ENCODE results near the gene SLC35G1.

SLC35G1 gene

GRCh38 chr10:93879273-93879672 is 14.5 kb upstream of the SLC35G1 start:
- DNase-seq: no peak

DNA sequence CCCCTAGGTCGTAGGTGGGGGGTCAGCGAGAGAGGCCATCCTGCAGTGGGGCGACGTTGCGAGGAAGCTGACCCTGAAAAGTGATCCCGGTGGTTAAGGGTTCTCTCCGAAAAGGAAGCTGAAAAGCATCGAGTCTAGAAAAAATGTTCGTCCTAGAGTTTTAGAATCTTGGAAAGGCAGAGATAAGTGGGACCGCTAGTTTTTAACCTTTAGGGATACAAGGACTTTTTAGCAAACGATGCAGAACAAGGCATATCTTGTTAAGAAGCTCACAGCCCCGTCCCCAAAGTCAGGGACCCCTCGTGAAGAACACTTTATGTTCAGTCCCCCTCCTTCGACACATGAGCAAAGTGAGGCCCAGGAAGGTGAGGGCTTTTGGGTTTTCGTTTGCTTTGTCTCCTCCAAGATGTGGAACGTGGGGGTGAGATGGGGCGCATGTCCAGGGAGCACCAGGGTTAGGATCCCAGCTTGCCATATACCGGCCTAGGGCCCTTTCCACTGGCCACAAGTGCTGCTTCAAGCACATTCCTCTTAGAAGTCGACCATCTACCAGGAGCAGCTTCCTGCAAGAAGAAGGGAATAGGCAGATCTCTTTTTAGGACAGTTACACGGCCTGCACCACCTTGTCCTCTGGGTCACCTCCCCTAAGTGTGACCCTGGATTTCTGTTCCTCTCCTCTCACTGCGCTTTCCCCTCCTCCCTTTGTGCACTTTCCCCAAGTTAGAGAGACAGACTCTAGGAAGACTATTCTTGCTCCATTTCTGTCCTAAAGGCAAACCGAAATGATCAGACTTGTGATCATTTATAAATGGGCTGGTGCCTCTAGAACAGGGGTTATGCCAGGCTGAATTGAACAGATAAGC is 969 bp downstream of the SLC35G1 start:
- no peak for DNase-seq

DNA sequence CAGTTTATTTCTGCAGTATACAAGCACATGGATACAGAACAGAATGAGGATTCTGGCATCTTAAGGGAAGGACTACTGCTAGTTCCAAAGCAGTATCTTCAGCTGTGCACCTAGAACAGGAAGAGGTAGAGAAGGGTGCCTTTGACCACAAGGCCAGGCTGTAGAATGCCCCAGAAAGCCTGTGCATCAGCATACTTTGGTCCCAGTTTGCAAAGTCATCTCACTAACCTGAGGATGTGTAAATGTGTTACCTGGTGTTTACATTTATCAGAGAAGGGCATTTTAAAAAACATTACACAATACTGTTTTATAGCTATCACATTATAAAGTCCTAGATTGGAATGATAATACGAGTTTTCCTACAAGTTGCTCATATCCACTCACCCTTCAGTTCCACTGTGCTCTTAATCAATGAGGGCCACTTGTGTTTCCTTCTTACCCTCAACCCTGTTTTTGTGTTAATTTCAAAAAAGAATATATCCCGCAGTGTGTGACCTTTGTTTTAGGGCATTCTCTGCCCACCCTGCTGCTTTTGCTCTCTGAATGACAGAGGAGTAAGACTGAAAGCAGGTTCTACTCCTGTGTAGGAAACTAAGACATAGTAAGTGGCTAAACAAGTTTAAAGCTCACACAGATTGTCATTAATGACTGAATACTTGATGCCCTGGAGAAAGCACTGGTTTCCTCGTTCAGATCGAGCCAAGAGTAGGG is 3.4 kb downstream of the SLC35G1 start:
- no peak for DNase-seq

GRCh38 chr10:93899109-93899508 is 5.3 kb downstream of the SLC35G1 start:
- no peak for DNase-seq

- DNase-seq: no peak
Observed at GRCh38 chr10:93903051-93903450, 9.3 kb downstream of the SLC35G1 start.

DNA sequence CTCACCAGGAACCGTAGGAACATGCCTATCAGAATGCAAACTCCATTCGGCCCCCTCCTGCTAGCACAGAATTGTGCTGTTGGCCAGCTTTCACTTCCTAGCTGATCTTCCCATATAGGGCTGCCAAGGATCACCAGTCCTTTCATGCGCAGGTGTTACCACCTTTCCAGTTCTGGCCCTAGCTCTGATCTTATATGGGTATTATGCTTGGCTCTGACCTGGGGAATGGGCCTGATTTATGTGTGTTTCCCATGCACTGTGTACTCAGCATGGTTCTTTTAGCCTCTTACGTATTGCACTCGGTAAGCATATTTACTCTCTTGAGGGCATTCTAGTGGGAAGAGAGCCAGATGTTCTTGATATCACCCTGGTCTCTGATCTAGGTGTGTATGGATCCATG is 11.1 kb downstream of the SLC35G1 start:
- no peak for DNase-seq

DNA sequence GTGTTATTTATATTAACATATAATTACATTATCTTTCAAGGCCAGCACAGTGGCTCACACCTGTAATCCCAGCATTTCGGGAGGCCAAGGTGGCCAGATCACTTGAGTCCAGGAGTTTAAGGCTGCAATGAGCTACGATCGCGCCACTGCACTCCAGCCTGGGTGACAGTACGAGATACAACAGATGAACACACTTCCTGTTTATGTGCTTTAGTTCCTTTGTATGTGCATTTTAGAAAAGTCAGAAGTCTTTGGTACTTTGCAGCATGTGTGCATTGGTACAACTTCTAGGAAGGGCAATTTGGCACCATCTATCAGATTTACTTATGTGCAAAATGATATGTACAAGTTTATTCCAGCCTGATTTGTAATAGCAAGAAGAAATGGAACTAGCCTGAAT is 13.3 kb downstream of the SLC35G1 start:
- DNase-seq: no peak

- no peak for DNase-seq
Observed at GRCh38 chr10:93911866-93912265, 18.1 kb downstream of the SLC35G1 start.

- DNase-seq: no peak
Observed at GRCh38 chr10:93912444-93912843, 18.7 kb downstream of the SLC35G1 start.

DNA sequence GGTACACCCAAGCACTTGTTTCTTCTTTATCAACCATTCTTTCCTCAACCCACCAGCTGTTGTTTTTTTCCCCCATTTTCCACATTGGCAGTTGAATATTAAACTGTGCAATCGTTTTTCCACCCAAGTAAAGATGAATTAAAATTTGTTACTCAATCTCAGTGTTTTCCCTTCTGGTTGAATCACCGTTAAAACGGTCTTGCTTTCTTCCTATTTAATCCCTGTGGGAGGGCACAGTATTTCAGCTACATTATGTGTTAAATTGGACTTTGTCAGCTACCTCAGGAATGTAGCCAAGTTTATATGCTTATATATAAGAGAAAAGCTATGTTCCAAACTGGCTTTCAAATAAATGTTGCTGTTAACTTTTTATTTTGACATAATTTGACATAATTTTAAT is 19.9 kb downstream of the SLC35G1 start:
- no peak for DNase-seq

DNA sequence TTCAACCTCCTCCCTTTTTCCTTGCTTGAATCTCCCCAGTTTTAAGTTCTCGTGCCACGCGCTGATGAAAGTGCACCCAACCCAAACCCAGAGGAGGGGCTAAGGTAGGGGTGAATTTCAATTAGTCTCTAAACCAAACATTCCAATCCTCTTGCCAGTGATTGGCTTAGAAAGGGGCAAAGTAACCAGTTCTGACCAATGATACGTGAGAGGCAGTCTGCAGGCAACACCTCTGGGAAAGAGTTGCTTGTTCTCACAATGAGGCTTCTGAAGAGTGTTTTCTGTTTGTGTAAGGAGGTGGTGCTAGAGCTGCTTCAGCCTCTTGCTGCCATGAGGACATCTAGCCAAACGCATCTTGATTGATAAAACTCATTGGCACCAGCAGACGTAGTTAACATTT is 21.8 kb downstream of the SLC35G1 start:
- no peak for DNase-seq

GRCh38 chr10:93916257-93917063 is 22.7 kb downstream of the SLC35G1 start:
- DNase-seq: no peak

GRCh38 chr10:93917064-93917391 is 23.2 kb downstream of the SLC35G1 start:
- no peak for DNase-seq

DNA sequence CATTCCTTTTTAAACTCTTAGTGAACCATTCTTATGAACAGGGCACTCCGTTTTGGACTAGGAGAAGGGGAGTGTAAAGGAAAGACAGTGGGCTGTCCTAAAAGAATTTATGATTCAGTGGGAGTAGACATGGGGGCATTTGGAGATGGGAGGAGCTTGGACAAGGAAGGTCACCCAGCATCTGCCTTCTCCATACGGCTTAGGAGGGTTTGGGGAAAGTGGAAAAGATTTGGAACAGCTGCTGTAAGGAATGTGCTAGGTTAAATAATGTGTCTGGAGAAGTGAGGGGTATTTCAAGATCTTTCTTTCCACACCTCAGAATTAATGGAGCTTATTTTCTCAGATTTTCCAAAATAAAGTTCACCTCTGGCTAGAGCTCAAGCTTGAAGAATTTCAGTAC is 24.0 kb downstream of the SLC35G1 start:
- DNase-seq: no peak

DNA sequence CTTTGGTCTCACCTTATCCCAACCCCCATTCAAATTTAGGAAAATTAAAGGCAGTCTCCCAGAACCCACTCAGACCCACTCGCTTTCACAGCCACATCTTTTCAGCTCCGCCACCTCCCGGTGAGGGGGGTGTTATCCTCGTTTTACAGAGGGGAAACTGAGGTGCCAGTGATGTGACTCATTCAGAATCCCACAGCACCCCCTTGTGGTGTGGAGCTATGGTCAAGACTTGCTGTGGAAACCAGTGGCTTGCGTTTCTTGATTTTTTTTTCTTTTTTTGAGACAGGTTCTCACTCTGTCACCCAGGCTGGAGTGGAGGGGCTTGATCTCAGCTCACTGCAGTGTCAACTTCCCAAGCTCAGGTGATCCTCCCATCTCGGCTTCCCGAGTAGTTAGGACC is 27.6 kb downstream of the SLC35G1 start:
- no peak for DNase-seq

- DNase-seq: no peak
Observed at GRCh38 chr10:93926613-93927012, 32.8 kb downstream of the SLC35G1 start.

DNA sequence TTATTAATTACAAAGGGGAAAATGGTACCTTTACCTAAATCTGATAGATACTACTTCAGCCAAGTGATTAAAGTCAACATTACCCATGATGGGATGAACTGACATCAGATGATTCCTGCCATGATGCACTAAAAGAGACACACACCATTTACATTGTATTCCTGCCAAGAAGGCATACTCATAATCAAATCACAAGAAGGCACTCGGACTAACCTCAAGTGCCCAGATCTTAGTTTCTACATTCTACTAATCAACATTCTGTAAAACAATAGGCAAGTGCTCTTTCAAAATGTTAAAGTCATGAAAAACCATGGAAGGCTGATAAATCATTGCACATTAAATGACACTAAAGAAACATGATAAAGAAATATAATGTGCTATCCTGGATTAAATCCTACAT is 44.4 kb downstream of the SLC35G1 start:
- DNase-seq: peak; percentile 4

DNA sequence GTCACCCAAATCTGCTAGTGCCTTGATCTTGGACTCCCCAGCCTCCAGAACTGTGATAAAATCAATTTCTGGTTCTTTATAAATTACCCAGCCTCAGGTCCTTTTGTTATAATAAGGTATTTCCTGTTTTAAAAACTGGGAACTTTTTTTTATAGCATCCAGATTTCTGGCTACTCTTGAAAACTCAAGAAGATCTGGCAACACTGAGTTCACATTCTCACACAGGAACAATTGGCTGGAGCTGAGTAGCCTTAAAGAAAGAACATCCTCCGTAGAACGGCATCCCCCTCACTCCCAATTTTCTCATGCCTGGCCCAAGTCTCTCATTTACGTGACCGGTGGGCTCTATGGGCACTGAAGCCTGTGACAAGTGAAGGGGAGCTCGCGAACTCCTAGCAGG is 47.1 kb downstream of the SLC35G1 start:
- DNase-seq: no peak

- DNase-seq: peak; percentile 19
Observed at GRCh38 chr10:93941606-93942005, 47.8 kb downstream of the SLC35G1 start.

DNA sequence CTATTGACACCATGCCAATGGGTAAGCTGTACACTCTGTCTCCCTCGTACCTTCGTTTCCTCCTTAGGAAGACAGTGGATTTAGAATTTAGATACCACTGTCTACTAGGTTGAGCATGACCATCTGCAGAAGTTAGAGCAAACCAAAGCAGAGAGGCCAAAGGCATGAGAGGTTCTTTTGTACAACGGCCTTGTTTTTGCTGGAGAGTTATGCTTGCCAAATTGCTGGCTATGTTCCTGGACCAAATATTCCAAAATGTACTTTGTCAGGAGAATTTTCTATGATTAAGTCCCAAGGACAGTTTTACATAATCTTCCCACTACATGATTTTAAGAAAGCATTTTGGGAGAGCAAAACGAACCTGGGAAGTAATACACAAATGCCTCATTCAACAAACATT is 52.0 kb downstream of the SLC35G1 start:
- no peak for DNase-seq

- DNase-seq: no peak
Observed at GRCh38 chr10:93947055-93947454, 53.3 kb downstream of the SLC35G1 start.

DNA sequence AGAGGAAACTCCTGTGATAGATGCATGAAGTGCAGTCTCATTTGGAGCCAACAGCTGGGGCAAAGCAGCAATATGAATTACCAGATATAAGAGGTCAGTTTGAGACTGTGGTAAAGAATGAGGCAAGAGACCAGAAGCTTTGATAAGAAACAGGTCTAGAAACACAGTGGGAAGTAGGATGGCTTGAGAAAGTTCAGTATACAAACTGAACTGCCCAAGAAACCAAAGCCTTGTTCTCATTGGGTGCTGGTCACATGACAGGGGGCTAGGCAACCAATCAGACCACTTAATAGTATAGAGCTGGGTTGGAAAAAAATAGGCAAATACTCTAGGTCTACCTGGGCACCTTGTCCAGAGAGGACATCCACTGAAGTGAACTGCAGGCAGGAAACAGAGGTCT is 53.7 kb downstream of the SLC35G1 start:
- DNase-seq: no peak

DNA sequence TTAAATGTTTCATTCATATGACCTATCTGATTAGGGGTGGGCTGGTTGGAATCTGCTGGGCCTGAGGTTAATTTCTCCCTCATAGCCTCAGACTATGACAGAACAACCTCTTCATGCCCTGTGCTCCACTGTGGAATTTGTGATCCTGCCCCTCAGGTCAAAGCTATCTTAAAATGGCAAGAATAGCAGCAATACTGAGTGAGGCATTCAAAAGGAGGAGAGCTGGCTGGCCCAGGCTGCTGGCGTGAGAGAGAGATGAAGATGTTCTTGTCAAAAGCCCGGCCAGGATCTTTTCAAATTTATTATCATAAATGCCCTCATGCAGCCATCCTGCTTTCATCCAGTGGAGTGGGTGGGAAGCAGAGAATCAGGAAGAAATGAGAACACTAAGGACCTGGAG is 58.1 kb downstream of the SLC35G1 start:
- no peak for DNase-seq

Measured in DMS79 (cell line).